ENCODE results near the gene PGPEP1. TPM values are rescaled to one million over a fixed set of nuclear protein-coding genes. Genes with fewer than 3 reads are reported as not detected.

PGPEP1 gene
- total and polyA plus RNA-seq, 2 donors (not counting 3 experiments of a cell fraction or from before 2014, with no cell fraction given) = 9.9 to 27.2 TPM

- FAIRE-seq (no peak), DNase-seq (ENCODE audit: low read depth, low spot score) (no peak)
- POLR2A ChIA-PET = interaction anchor here (0.6 to 2.4 kb wide), 4 partner anchors 25 to 132 kb away, joined by 3 to 9 read pairs (median 6); partner anchors contain the start of genes GDF15 and JUND
- dilution Hi-C loops (cut with MboI; ENCODE audit: extremely low pct_ligation_motif_present, low sequenced_read_pairs) = no loop called here
- Histone ChIP-seq H3K27me3 (ENCODE audit: control insufficient read depth in 2 of 2, insufficient read depth in 2 of 2, low read length in 2 of 2) (no peaks in the 10 kb centered on the region), H3K4me2 (ENCODE audit: insufficient read depth, low read length) (no peak overlapping the region), H3K4me3 (replicated peaks in 1 of 3; ENCODE audit: insufficient read depth in 1 of 3, low read depth in 1 of 3, low read length in 3 of 3) (no peak overlapping the region), H3K4me1 (ENCODE audit: control insufficient read depth, extremely low read depth, insufficient read depth, low read length) (peaks cover 28% of the 10 kb centered on the region), H3K9me3 (replicated peaks; ENCODE audit: control insufficient read depth, insufficient read depth, low read length) (no peaks in the 10 kb centered on the region), H3K27ac (ENCODE audit: insufficient read depth, low read depth, low read length) (no peak overlapping the region), H3K9ac (replicated peaks; ENCODE audit: extremely low read depth, insufficient read depth, low read length) (no peak overlapping the region), H3K36me3 (ENCODE audit: control insufficient read depth in 2 of 2, extremely low read depth in 1 of 2, insufficient read depth in 2 of 2, low read length in 2 of 2) (no peaks in the 10 kb centered on the region), H2AFZ (ENCODE audit: low read depth, low read length) (no peak overlapping the region), H4K20me1 (replicated peaks; ENCODE audit: control insufficient read depth, extremely low read depth, insufficient read depth, low read length) (no peaks in the 10 kb centered on the region), H3K9me1 (replicated peaks; ENCODE audit: control insufficient read depth, extremely low read depth, insufficient read depth, low read length) (no peaks in the 10 kb centered on the region), H3K79me2 (ENCODE audit: control insufficient read depth, insufficient read depth, low read length) (no peaks in the 10 kb centered on the region)
- TF ChIP-seq, protein P1, sequence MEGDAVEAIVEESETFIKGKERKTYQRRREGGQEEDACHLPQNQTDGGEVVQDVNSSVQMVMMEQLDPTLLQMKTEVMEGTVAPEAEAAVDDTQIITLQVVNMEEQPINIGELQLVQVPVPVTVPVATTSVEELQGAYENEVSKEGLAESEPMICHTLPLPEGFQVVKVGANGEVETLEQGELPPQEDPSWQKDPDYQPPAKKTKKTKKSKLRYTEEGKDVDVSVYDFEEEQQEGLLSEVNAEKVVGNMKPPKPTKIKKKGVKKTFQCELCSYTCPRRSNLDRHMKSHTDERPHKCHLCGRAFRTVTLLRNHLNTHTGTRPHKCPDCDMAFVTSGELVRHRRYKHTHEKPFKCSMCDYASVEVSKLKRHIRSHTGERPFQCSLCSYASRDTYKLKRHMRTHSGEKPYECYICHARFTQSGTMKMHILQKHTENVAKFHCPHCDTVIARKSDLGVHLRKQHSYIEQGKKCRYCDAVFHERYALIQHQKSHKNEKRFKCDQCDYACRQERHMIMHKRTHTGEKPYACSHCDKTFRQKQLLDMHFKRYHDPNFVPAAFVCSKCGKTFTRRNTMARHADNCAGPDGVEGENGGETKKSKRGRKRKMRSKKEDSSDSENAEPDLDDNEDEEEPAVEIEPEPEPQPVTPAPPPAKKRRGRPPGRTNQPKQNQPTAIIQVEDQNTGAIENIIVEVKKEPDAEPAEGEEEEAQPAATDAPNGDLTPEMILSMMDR (IDR thresholded peaks at IDR 0.05; ENCODE audit: extremely low read depth in 1 of 2, insufficient read depth in 1 of 2, low read depth in 1 of 2, low read length in 2 of 2) = no peak
- no peak for TF ChIP-seq MYC (IDR thresholded peaks at IDR 0.05; ENCODE audit: low read depth, low read length)
- no peak for TF ChIP-seq POLR2A (IDR thresholded peaks at IDR 0.05; ENCODE audit: low read depth, low read length)
- TF ChIP-seq, protein P2, sequence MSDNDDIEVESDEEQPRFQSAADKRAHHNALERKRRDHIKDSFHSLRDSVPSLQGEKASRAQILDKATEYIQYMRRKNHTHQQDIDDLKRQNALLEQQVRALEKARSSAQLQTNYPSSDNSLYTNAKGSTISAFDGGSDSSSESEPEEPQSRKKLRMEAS (IDR thresholded peaks at IDR 0.05; ENCODE audit: insufficient read depth, insufficient read length) = no peak
- TF ChIP-seq EZH2 (IDR thresholded peaks at IDR 0.05; ENCODE audit: borderline replicate concordance, low read depth, low read length, severe bottlenecking) = no peak
- TF ChIP-seq POLR2AphosphoS5 (IDR thresholded peaks at IDR 0.05; ENCODE audit: insufficient read depth, low read depth, low read length) = no peak
- TF ChIP-seq JUN (IDR thresholded peaks at IDR 0.05; ENCODE audit: borderline replicate concordance, insufficient read depth, insufficient read length, low read depth) = no peak
- no peak for TF ChIP-seq GATA2 (IDR thresholded peaks at IDR 0.05; ENCODE audit: insufficient read depth, insufficient read length, low read depth, low read length)
- no peak for TF ChIP-seq FOS (IDR thresholded peaks at IDR 0.05; ENCODE audit: borderline replicate concordance, insufficient read depth, low read length)
- intact Hi-C loops (cut with micrococcal nuclease) = no loop called here
- no TSS peak for BruUV-seq (replicated peaks)
- CTCF ChIA-PET = interaction anchor here (0.7 to 11.1 kb wide), 13 partner anchors 11 to 221 kb away, joined by 3 to 160 read pairs (median 15); partner anchors contain the start of genes GDF15, JUND, LSM4 and PGPEP1
Observed at GRCh38 chr19:18412610-18413239, 72.3 kb downstream of the PGPEP1 start.
